ENCODE data around the gene TECPR1.

TECPR1 gene

DNA sequence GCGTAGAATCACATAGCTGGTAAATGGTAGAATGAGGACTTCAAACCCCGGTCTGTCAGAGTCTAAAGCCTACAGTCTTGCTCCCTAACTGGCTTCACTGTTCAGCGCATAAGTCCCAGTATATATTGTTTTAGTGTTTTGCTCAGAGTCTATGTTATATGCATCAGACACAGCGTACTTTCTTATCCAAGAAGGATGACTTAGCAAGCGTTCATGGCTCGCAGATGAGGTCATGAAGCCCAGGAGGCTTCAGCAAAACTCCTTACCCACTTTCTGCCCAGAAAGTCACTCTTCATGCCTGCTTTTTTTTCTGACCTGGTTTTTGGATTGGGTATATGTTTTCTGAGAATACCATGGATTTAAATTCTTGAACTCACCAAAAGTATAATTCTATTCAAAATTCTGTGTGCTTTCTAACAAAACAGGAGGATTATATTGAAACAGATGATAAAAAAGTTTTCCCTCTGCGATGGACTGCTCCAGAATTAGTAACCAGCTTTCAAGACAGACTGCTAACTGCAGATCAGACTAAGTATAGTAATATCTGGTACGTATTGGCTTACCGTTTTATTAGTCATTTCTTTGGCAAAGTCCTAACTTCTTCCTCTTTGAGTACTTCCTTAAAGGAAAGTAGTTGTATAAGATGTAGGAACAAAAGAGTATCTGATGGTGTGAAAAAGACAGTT lies 65.4 kb downstream of the TECPR1 start:
- no peak for DNase-seq

DNA sequence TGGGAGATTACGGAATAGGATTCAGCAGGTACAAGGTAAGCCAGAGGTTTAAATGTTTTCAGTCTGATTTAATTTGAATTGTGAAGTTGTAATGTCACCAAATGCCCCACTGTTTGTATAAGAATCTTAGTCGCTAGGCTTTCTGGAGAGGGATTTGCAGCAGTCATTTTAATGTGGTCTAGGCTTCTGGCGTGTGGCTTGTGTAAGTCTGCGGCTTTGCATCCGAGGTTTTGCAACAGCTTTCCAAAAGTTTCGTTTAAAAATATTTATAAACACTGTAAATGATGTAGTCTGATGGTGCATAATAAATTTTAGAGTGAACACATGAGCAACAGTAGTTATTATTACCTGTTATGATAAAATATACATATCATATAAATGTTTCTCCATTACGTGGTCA lies 66.9 kb downstream of the TECPR1 start:
- no peak for DNase-seq

DNA sequence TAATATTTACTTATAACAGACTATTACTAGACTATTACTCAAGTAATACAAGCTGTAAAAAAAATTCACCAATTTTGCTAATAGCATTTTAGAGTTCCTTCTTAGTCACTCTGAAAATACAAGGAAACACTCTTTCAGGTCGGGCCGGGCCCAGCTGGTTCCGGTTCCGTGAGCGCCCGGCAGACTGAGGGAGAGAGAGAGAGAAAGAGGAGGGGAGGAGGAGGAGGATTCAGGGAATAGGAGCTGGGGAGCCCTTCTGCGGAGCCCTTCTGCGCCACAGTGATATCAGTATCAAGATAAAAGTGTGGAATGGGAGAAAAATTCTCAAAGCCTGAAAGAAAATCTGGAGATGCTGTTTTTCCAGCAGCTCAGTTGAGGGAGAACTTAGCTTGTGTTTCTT lies 71.3 kb downstream of the TECPR1 start:
- no peak for DNase-seq

DNA sequence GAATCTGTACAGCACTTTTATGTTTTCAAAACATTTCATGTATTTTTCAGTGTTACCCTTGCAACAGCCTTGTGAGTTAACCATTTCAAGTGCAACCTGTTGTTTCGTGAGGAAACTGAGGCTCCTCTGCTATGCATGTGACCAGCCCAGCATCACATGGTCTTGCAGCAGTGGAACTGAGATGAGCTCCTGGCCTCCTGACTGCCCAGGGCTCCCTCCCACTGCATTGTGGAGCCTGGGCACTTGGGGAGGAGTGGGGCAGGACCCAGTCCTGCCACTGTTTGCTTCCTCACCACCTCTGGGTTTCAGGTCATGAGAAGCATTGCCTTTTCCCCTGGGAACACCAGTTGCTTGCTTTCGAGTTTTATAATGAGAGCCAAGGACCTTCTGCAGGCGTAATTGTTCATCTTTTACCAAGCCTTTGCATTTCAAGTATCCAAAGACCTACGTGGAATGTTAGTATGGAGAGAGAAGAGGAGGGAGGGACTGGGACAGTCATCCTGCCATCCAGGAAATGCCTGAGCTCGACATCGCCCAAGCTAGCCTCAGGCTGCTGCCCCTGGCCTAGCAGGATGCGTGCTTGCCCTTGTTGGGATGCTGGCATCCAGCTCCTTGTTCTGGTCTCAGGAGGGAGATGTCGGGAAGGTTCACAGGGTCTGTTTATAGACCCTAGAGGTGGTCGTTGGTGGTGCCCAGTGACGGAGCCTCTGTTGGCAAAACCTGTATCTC lies 73.1 kb downstream of the TECPR1 start:
- no peak for DNase-seq

DNA sequence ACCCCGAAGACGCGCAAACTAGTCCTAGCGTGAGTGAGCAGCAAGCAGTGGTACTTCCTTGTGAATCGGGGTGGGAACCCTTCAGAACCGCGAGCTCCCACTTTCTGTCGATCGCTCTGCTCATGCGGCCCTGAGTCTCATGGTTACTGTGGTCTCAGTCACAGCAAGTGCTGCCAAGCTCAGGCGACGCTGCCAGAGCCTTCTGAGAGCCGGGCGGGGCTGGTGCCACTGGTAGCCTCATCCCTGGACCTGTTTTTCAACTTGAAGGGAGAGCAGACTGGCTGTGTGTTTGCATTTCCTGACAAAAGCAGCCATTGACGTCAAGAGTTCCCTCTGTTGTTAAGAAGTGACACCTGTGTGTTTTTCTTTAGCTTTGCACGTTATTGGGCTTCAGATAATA lies 73.7 kb downstream of the TECPR1 start:
- no peak for DNase-seq

DNA sequence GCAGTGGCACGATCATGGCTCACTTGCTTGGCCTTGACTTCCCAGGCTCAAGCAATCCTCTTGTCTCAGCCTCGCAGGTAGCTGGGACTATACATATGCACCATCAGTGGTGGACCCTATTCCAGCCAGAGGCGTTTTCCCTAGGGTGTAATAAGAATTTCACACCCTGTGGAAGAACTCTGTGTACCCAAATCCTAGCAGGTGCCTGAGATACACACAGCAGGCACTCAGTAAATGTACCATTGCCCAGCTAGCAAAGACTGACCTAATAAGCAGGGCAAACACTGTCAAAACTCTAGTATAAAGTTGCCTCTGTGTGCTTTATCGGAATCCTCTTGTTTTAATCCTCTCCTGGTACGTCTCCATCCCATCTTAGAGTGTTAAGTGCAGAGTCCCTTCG lies 74.5 kb downstream of the TECPR1 start:
- no peak for DNase-seq

DNA sequence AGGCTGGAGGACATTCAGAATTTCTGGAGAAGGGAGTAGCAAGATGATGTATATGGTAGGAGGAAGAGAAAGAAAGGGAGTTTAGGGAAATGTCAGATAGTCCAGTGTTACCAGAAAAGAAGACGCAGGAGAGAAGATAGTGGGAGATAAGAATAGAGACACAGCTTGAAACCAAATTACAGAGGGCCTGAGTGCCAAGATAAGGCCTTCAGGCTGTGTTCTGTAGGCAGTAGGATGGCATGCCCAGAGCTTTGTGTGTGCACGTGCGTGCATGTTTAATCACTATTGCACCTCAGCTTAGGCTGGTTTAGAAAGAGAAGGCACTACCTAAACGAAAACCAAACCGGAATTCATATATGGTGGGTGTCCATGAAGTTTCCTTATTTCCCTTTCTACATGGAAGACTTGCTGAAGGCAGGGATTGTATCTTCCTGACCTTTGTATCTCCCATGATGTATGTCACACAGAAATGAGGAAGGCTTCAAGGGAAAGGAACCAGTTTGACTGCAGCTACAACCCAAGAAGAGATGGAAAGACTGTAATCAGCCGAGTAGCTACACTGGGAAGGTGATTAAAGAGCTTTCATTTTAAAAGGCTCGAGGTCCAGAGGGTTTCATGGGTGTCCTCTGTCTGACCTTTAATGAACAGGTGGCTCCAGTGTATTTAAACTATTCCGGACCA lies 76.6 kb downstream of the TECPR1 start:
- no peak for DNase-seq

DNA sequence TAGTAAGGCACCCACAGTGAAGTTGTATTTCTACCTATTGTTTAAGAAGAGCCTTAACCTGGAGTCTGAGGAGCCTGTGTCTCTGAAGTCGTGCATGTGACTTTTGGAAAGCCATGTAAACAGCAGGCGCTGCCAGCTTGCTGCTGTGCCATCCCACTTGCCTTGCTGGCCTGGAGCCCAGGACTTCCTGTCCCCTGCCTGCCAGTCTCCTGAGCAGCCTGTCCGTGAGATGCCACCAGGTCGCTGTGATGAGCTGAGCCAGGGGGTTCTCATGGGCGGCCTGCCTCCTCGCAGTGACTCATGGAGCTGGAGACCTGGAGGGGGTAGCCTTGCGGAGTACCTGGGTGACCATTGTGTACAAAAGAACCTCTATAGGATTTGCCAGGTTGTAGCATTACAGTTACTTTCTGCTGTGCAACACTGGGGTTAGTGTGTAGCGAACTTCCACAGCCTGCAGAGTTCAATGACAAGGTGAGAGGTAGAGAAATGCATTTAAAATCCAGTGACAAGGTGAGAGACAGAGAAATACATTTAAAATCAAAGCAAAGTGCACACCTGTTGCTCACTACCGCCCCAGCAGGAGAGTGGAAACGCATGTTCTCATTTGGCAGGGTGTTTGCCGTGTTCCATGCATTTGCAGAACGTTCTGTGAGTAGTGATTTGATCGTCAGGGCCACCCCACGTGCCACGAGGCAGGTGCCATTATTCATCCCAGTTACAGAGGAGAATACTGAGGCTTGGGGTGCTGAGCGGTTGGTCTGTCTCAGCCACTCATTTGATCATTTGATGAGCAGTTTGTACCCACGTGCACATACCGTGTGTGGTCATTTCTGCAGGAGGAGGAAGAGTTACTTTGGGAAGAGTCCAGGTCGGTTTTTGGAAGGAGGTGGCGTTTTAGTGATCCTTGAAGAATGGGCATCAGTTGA lies 77.4 kb downstream of the TECPR1 start:
- DNase-seq: no peak

DNA sequence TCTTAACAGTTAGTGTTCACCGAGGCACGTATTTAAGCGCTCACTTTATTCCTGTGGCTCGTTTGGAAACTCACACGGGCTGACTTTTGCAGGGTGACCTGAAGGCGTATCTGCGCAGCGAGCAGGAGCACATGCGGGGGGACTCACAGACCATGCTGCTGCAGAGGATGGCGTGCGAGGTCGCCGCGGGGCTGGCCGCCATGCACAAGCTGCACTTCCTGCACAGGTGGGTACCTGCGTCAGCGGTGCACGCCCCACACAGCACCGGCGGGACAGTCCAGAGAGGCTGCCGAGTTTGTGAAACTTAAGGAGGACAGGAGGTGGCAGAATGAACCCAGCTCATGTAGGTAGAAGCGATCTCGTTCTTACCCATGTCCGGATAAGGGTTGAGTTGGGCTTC lies 80.6 kb downstream of the TECPR1 start:
- no peak for DNase-seq

DNA sequence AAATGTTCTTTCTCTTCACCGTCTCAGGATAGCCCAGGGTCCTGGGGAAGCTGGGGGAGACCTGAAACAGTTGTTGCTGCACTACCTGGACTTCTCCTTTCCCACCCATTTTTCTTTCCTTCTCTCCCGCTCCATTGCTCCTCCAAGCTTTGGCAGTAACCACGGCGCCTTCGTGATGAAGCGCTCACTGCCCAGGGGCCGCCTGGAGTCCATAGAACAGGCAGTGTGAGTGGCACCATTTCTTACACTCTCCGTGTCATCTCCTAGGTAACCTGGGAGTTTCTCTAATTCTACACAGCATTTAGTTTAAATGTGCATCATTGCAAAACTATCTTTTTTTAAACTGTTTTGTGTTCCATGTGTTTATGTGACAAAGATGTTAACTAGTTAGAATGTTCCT lies 81.1 kb downstream of the TECPR1 start:
- no peak for DNase-seq

DNA sequence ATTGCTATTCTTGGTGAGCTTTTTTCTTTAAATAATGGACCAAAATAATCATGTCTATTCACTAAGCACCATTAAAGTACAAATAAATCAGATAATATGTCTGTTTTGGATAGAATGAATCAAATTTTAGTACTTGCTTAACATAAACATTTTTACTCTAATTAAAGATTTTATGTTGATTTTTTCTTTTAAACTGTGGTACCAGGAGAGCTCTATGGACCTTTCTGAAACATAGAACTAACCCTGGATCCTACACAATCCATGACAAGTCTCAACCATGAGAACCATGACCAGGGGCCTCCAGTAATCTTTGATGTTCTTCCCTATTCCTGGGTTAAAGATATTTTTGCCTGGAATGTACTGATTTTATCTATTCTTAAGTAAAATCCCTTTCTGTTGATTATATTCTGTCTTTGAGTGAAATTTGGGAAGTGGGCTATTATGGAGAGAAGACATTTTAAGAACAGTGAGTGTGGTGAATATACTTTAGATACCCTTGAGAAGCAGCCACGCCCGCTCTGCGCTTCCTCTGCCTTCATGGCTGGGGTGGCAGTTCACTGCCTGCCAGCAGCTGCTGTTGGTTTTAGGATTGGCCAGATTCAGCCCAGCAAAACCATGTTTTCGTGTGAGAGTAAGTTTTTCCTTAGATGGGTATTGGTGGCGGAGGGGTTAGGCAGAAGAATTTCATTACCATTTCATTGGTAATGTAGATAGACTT lies 83.0 kb downstream of the TECPR1 start:
- no peak for DNase-seq

DNA sequence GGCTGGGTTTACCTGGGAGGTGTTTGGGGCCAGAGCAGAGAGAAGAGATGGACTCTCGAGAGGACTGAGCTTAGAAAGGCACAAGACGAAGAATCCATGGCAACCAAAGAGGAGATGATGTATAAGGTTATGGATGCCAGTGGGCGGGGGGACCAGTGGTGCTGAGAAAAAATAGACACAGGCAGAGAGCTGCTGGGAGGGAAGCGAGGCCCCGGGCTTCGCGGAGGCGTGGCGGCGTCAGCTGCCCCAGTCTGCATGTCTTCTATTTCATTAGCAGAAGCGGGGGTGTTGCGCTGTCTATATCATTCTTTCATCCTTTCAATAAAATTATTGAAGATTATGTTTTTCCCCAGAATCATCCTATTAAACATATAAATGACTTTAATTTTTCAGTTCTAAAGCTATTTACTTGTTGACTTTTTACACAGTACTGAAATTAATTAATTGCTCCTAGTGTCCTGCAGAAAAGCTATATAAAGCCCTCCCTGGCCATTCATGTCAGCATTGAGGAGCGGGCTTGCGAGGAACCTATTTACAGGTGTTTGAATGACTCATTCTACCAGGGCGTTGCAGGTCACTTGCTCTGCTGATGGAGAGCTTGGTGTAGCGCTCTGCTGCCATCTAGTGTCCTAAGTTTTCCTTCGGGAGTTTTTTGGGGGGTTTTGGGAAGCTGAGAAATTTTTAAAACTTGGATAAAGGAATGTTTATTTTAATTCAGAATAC lies 83.7 kb downstream of the TECPR1 start:
- DNase-seq: peak in 2 of 4 experiments; percentile 11 to 30

DNA sequence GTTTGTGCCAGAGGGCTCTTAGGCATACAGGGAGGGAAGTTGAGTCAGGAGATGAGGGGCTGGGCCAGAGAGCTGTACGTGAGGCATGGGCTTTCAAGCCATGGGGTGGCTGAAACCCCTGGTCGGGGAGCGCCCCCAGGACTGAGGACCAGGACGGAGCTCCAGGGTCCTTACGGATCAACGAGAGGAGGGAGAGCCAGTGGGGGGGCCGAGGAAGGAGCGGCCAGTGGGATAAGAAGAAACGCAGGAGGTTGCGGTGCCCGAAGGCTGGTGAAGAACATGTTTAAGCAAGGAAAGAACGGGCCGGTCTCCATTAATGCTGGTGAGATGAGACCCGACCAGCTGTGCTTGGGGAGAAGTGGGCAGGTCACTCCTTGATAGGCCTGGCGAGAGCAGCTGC lies 84.4 kb downstream of the TECPR1 start:
- no peak for DNase-seq

DNA sequence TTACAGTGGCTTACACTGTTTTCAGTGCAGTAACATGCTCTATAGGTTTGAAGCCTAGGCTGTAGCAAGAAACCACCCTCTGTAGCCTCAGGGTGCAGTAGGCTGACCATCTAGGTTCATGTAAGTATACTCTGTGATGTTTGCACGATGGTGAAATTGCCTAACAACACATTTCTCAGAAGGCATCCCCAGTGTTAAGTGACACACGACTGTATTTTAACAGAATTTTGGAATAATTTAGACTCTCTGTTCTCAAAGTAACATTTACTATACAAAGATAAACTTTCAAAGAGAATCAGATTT lies 85.4 kb downstream of the TECPR1 start:
- no peak for DNase-seq

DNA sequence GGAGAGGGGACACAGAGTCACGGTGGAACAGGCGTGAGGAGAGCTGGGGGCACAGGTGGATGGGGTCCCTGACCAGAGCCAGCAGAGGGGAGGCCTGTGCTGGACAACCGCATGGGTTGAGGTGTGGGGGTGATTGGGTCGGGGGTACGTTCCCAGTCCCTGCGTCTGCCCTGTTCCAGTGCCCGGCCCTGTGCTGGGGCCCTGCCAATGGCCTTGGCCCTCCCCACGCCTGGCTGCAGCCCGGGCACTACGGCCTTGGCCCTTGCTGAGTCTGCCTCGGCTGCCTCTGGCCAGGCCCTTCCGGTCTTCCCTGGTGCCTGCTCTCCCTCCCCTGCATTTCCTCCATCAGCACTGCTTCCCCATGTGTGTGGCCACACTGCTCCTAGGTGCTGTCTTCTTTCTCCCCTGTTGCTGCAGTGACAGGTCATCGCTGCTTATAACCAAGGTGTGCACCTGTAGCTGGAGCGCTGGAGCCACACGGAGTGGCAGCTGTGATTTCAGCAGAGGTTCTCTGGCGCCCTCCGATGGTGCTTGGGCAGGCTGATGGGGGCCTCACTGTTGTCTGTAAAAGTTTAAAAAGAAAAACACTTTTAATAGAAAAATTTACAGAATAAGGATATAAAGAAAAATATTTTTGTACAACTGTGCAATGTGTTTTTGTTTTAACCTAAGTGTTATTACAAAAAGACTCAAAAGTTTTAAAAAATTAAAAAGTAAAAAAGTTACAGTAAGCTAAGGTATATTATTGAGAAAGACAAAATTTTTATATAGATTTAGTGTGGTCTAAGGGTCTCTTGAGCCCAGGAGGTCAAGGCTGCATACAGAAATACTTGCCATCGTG lies 86.0 kb downstream of the TECPR1 start:
- DNase-seq: peak in 3 of 4 experiments; percentile 4 to 36 (median 18)

Measured in activated naive CD4-positive, alpha-beta T cell (primary cell).